Left hindlimb (tissue), 1 donor: ENCODE measurements around the gene TYMP.
"Not testable (repeated sequence)": the region's sequence is repeated elsewhere in the genome, so short reads cannot be mapped to it uniquely, and the experiment has no call there.

Source experiments
- DNase-seq: peaks from one replicate; pipeline ENCODE4 v3.0.0-alpha.2; 2018

The TYMP gene

GRCh38 chr22:50537765-50538164, 8.0 kb upstream of the TYMP start:
- DNase-seq = no peak

GRCh38 chr22:50536226-50536625, 6.4 kb upstream of the TYMP start:
- DNase-seq = no peak

- no peak for DNase-seq
Measured at GRCh38 chr22:50535113-50535512, 5.3 kb upstream of the TYMP start.

GRCh38 chr22:50533856-50534711, 4.3 kb upstream of the TYMP start:
- not testable (repeated sequence) for DNase-seq

GRCh38 chr22:50532824-50533796, 3.3 kb upstream of the TYMP start:
- no peak for DNase-seq

- peak; percentile 83 for DNase-seq
Measured at GRCh38 chr22:50531962-50532674, 2.3 kb upstream of the TYMP start.

GRCh38 chr22:50531546-50531961, 1.7 kb upstream of the TYMP start:
- DNase-seq = no peak

GRCh38 chr22:50530877-50531545, 1.2 kb upstream of the TYMP start:
- peak; percentile 70 for DNase-seq

GRCh38 chr22:50530580-50530876, 716 bp upstream of the TYMP start:
- DNase-seq = peak; percentile 53

- DNase-seq = peak; percentile 59
Measured at GRCh38 chr22:50529416-50529896, 356 bp downstream of the TYMP start.

GRCh38 chr22:50528682-50529415, 963 bp downstream of the TYMP start:
- DNase-seq = no peak

- DNase-seq = no peak
Measured at GRCh38 chr22:50527921-50528681, 1.7 kb downstream of the TYMP start.

GRCh38 chr22:50526834-50527801, 2.7 kb downstream of the TYMP start:
- peak; percentile 70 for DNase-seq

GRCh38 chr22:50526108-50526833, 3.5 kb downstream of the TYMP start:
- DNase-seq = peak; percentile 90

- DNase-seq = no peak
Measured at GRCh38 chr22:50525858-50526107, 4.0 kb downstream of the TYMP start.

GRCh38 chr22:50525104-50525857, 4.5 kb downstream of the TYMP start, which contains the start of gene SCO2:
Gene SCO2, minus strand, starts transcription at chr22:50525598. Its CDS starts 1,187 bp downstream, at chr22:50524411.
- DNase-seq = peak; percentile 98

GRCh38 chr22:50524676-50525103, 5.1 kb downstream of the TYMP start:
- DNase-seq = no peak
